Testis (tissue), 5 donors: ENCODE results near the gene ZDHHC16. TPM values are rescaled to one million over a fixed set of nuclear protein-coding genes. Genes with fewer than 3 reads are reported as not detected.

Experiments used
- DNase-seq: peaks from one replicate; pipeline ENCODE4 v3.0.0-alpha.2; 2019
- H3K27ac ChIP-seq, 2 donors: fragments of 200-600 bp; sonication (generic); one replicate each; pipeline ENCODE4 v1.5.1; 2019
- H3K27me3 ChIP-seq: fragments of 200-600 bp; sonication (generic); one replicate; pipeline ENCODE4 v1.5.1; 2019
- H3K36me3 ChIP-seq: fragments of 200-600 bp; sonication (generic); one replicate; pipeline ENCODE4 v1.5.1; 2017; ENCODE audit warnings: low read depth; ENCODE audit errors: missing control alignments
- H3K4me1 ChIP-seq: fragments of 200-600 bp; sonication (generic); one replicate; pipeline ENCODE4 v1.5.1; 2019
- H3K4me3 ChIP-seq, 2 donors: fragments of 200-600 bp; sonication (generic); one replicate each; pipeline ENCODE4 v1.5.1; 2017 to 2019
- H3K9me3 ChIP-seq: fragments of 200-600 bp; sonication (generic); one replicate; pipeline ENCODE4 v1.5.1; 2017
- CTCF ChIP-seq, 3 experiments: fragments of 450-650 bp in 2 of 3; fragments of 200-600 bp in 1 of 3; sonication (generic) in 1 of 3; IDR thresholded peaks; one replicate each; pipeline ENCODE4 v1.5.1; 2016 to 2019; ENCODE audit warnings: antibody characterized with exemption in 3 of 3, mild to moderate bottlenecking in 2 of 3, moderate library complexity in 1 of 3
- POLR2A ChIP-seq: fragments of 450-650 bp; IDR thresholded peaks from one replicate; pipeline ENCODE4 v1.6.1; 2017; ENCODE audit warnings: antibody characterized with exemption, mild to moderate bottlenecking, moderate library complexity
- WGBS, 2 donors: methylation state at CpG; one replicate each; pipeline ENCODE4 v1.1.5; 2018; 5-methylcytosine and 5-hydroxymethylcytosine counted together
- intact Hi-C: fragments of 100-400 bp; cut with DNase I; formaldehyde crosslinking; loops from one replicate; pipeline ENCODE4 v1.15.1; 2023; ENCODE audit warnings: low total_unique reads
- long read RNA-seq, 2 donors: transcript quantifications; one replicate each; lab custom pipeline, GENCODE V29; 2026
- polyA plus RNA-seq: library from polyadenylated mRNA; stranded (reverse); fragments of 350-450 nt; fragmentation: Illumina TruSeq; extraction: RNeasy Lipid Tissue Mini Kit (QIAGEN cat#74804); gene quantifications from one replicate; pipeline ENCODE4 v1.2.3, GENCODE V29; 2014; ENCODE audit warnings: low read depth, low replicate concordance; ENCODE audit not compliant: insufficient read depth
- total RNA-seq, 2 donors: library from RNA; depleted of rRNA; stranded (reverse); fragments of >200 nt; gene quantifications; one replicate each; pipeline ENCODE4 v1.2.3, GENCODE V29; 2016

ZDHHC16 gene
- 10 to 100 TPM; 42.8 to 58.0 TPM for total RNA-seq
- 40.5 TPM for polyA plus RNA-seq
- long read RNA-seq, donor 1, partial matches to known transcripts: 9 of 17 reads
- long read RNA-seq, donor 1, other reads (novel, unspliced or antisense): 0 of 17 reads
- long read RNA-seq, donor 2, transcript ZDHHC16-202 (10 exons, 1,718 nt): major isoform, 5 of 9 reads
- long read RNA-seq, donor 2, partial matches to known transcripts: 0 of 9 reads
- long read RNA-seq, donor 2, other reads (novel, unspliced or antisense): 0 of 9 reads

DNA sequence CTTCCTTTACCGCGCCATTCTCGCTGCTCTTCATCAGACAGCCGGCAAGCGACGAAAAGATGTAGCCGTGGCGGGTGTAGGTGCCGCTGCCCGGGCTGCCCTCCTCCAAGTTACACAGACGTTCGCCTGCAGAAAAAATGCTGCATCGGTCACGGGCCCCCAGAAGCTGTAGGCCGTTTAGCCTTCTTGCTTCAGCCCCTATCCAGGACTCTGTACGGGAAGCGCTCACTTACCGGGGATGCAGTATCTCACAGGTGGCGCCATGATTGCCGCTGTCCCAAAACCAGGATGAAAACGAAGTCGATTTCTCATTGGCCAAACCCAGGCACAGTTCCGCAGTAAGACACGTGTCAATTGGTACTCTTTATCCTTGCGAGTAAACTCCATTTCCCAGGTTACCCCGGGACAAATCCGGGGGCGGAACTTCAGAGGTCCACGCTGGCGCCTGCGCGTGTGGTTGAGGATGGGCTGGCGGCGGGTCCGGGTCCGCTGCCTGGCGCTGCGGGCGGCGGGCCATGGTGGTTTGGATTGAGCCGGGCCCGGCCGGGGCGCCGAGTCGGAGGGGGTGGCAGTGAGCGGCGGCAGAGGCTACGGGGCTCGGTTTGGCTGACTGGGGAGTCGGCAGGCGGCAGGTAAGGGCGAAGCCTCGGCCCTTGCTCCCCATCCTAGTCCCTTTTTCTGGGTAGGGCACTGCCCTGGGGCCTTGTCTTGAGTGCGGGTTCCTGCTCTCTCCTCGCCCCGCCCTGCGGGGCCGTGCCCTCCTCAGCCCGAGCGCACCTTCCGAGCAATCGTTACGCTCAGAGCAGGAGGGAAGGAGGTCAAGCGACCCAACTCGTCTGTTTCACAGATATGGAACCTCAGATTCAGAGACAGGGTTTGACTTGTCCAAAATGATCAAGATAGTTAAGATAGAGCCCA, at the start of gene ZDHHC16, which contains the start of gene EXOSC1:
ZDHHC16 (plus strand) TSS at position 454 of the 918 bp plus-strand sequence. CDS start 5,501 bp downstream, outside the sequence.
EXOSC1 (minus strand) TSS at position 285 of the 918 bp plus-strand sequence; CDS start at position 264, 21 bp downstream.
- H3K4me1 ChIP-seq: peaks cover 15% of the 10 kb centered on the region
- intact Hi-C loops: no loop called here

GRCh38 chr10:97399843-97400545, 46.0 kb upstream of the ZDHHC16 start:
- intact Hi-C loops: no loop called here
- Histone ChIP-seq H3K4me1 (peaks cover 10% of the 10 kb centered on the region), H3K9me3 (no peaks in the 10 kb centered on the region), H3K4me3 (peak overlapping the region; percentile 80 to 91), H3K27ac (peak overlapping the region in 1 of 2 donors; percentile 34), H3K27me3 (no peaks in the 10 kb centered on the region), H3K36me3 (no peaks in the 10 kb centered on the region)
- 22 to 37% methylated on average over 15 to 21 of the region's 21 CpGs for WGBS, 2 donors
- DNase-seq: peak; percentile 50
- no peak for TF ChIP-seq CTCF (IDR thresholded peaks at IDR 0.05)
- no peak for TF ChIP-seq POLR2A

More for the DNA sequence above, at the start of gene ZDHHC16, which contains the start of gene EXOSC1:
- Histone ChIP-seq H3K27me3 (no peaks in the 10 kb centered on the region), H3K27ac (peak within 1 kb of the TSS; percentile 47 to 52), H3K36me3 (no peaks in the 10 kb centered on the region), H3K4me3 (peak within 1 kb of the TSS; percentile 79 to 90), H3K9me3 (no peaks in the 10 kb centered on the region)
- no peak for TF ChIP-seq POLR2A
- TF ChIP-seq CTCF (IDR thresholded peaks at IDR 0.05): no peak
- 0 to 1% methylated on average over 19 to 66 of the region's 66 CpGs for WGBS, 2 donors
- peak; percentile 98 for DNase-seq

- WGBS, 2 donors: 0 to 1% methylated on average over 11 to 39 of the region's 39 CpGs
- Histone ChIP-seq H3K27me3 (no peaks in the 10 kb centered on the region), H3K4me3 (peak within 1 kb of the TSS; percentile 80 to 91), H3K4me1 (peaks cover 10% of the 10 kb centered on the region), H3K36me3 (no peaks in the 10 kb centered on the region), H3K9me3 (no peaks in the 10 kb centered on the region), H3K27ac (peak within 1 kb of the TSS; percentile 3 to 34)
- peak; percentile 97 for DNase-seq
- intact Hi-C loops: no loop called here
- no peak for TF ChIP-seq CTCF (IDR thresholded peaks at IDR 0.05)
- no peak for TF ChIP-seq POLR2A
Observed at GRCh38 chr10:97400665-97401454, 45.1 kb upstream of the ZDHHC16 start, which contains the start of gene RRP12. Gene RRP12 (minus strand): TSS chr10:97401340. CDS start chr10:97401231, 109 bp downstream.

DNA sequence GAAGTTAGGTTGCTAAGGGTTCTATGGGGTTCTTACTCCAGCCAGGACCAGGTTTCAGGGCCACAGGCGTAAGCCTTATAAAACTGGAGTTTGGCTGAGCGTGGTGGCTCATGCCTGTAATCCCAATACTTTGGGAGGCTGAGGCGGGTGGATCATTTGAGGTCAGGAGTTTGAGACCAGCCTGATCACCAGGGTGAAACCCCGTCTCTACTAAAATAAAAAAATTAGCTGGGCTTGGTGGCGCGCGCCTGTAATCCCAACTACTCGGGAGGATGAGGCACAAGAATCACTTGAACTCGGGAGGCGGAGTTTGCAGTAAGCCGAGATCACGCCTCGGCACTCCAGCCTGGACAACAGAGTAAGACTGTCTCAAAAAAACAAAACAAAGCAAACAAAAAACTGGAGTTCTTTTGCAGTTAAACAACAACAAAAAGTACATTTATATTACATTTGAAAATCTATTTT, 44.5 kb upstream of the ZDHHC16 start:
- Histone ChIP-seq H3K4me3 (peak overlapping the region; percentile 80 to 91), H3K27me3 (no peaks in the 10 kb centered on the region), H3K27ac (peak overlapping the region; percentile 3 to 34), H3K36me3 (no peaks in the 10 kb centered on the region), H3K4me1 (peaks cover 10% of the 10 kb centered on the region), H3K9me3 (no peaks in the 10 kb centered on the region)
- no peak for TF ChIP-seq CTCF (IDR thresholded peaks at IDR 0.05)
- no peak for TF ChIP-seq POLR2A
- intact Hi-C loops: no loop called here
- WGBS, 2 donors: 50 to 57% methylated on average over 13 of the region's 13 CpGs
- no peak for DNase-seq
